C4-2B (cell line): ENCODE results near the gene HECTD3.

Source experiments
- H3K27ac ChIP-seq: fragments of 450-650 bp; 2 replicates; pipeline ENCODE4 v1.5.1; 2017
- CTCF ChIP-seq: fragments of 450-650 bp; conservative IDR thresholded peaks from 2 replicates; pipeline ENCODE4 v1.5.1; 2017; ENCODE audit warnings: mild to moderate bottlenecking
- ZFX ChIP-seq: fragments of 450-650 bp; IDR thresholded peaks from 2 replicates; pipeline ENCODE4 v1.6.1; 2017

HECTD3 gene

GRCh38 chr1:45040297-45040696 lies 29.2 kb upstream of the HECTD3 start:
- no peak for TF ChIP-seq CTCF
- no peak for TF ChIP-seq ZFX
- H3K27ac ChIP-seq: no peak overlapping the region

- TF ChIP-seq CTCF (no peak), ZFX (no peak)
- H3K27ac ChIP-seq: no peak overlapping the region
These were observed 27.7 kb upstream of the HECTD3 start for GRCh38 chr1:45038661-45039364.

GRCh38 chr1:45038240-45038639 lies 27.1 kb upstream of the HECTD3 start:
- TF ChIP-seq ZFX (no peak), CTCF (no peak)
- no peak overlapping the region for H3K27ac ChIP-seq

GRCh38 chr1:45037456-45037855 lies 26.3 kb upstream of the HECTD3 start:
- H3K27ac ChIP-seq: no peak overlapping the region
- TF ChIP-seq ZFX (no peak), CTCF (no peak)

- no peak overlapping the region for H3K27ac ChIP-seq
- TF ChIP-seq CTCF: no peak
- TF ChIP-seq ZFX: no peak
These were observed 24.6 kb upstream of the HECTD3 start for GRCh38 chr1:45035631-45036301.

GRCh38 chr1:45033356-45033755 lies 22.2 kb upstream of the HECTD3 start:
- H3K27ac ChIP-seq: no peak overlapping the region
- TF ChIP-seq ZFX (no peak), CTCF (no peak)

GRCh38 chr1:45032837-45033236 lies 21.7 kb upstream of the HECTD3 start:
- no peak overlapping the region for H3K27ac ChIP-seq
- TF ChIP-seq ZFX (no peak), CTCF (no peak)
